Spleen (tissue), 7 donors: ENCODE data around the gene SPATA32.

Experiments
- POLR2A ChIP-seq, 3 donors: fragments of 450-650 bp; IDR thresholded peaks; one replicate each; pipeline ENCODE4 v1.5.1; 2017; ENCODE audit warnings: antibody characterized with exemption in 3 of 3, mild to moderate bottlenecking in 1 of 3
- TF ChIP-seq, protein P1 (sequence below), 11 experiments: fragments of 200-600 bp in 7 of 11; fragments of 450-650 bp in 4 of 11; sonication (generic) in 4 of 11; IDR thresholded peaks in 8 of 11; conservative IDR thresholded peaks in 3 of 11; 1 replicate in 7 of 11; 2 replicates in 4 of 11; pipeline versions ENCODE4 v1.4.0 to v1.8.0; 2016 to 2021; ENCODE audit warnings: antibody characterized with exemption in 11 of 11, inconsistent platforms in 4 of 11, mild to moderate bottlenecking in 1 of 11
- donor health status: DM: no; HTN: no; CAD: no; lungs with moderate emphysema.
- donor health status: DM: no; HTN: no; CAD: no.
- donor health status: DM: no; HTN: no; CAD: no.

DNA sequence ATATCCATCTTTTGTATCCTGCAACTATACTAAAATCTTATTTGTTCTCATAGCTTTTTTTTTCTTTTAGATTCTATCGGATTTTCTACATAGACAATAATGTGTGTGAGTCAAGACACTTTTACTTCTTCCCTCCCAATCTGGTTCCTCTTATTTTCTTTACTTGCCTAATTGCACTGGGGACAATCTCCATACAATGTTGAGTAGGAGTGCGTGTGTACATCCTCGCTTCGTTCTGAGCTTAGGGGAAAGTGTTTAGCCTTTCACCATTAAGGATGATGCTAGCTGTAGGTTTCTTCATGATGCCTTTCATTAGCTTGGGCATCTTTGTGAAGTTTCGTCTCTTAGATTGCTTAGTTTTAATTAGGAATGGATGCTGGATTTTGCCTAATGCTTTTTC is 2.9 kb downstream of the SPATA32 start:
- TF ChIP-seq, protein P1, sequence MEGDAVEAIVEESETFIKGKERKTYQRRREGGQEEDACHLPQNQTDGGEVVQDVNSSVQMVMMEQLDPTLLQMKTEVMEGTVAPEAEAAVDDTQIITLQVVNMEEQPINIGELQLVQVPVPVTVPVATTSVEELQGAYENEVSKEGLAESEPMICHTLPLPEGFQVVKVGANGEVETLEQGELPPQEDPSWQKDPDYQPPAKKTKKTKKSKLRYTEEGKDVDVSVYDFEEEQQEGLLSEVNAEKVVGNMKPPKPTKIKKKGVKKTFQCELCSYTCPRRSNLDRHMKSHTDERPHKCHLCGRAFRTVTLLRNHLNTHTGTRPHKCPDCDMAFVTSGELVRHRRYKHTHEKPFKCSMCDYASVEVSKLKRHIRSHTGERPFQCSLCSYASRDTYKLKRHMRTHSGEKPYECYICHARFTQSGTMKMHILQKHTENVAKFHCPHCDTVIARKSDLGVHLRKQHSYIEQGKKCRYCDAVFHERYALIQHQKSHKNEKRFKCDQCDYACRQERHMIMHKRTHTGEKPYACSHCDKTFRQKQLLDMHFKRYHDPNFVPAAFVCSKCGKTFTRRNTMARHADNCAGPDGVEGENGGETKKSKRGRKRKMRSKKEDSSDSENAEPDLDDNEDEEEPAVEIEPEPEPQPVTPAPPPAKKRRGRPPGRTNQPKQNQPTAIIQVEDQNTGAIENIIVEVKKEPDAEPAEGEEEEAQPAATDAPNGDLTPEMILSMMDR (IDR thresholded peaks at IDR 0.05 in 8 of 11, conservative IDR thresholded peaks at IDR 0.05 in 3 of 11) = no peak
- no peak for TF ChIP-seq POLR2A (IDR thresholded peaks at IDR 0.05)
